ENCODE data around the gene SENP3.

SENP3 gene

GRCh38 chr17:7561589-7562207 lies at the start of gene SENP3:
SENP3 (plus strand) TSS chr17:7561919; CDS start chr17:7563077, 1,158 bp downstream.
- DNase-seq (ENCODE audit: low spot score): peak; percentile 90

GRCh38 chr17:7512105-7512504 lies 49.6 kb upstream of the SENP3 start:
- no peak for DNase-seq (ENCODE audit: low spot score)

GRCh38 chr17:7512824-7513540 lies 48.7 kb upstream of the SENP3 start:
- DNase-seq (ENCODE audit: low spot score): no peak

GRCh38 chr17:7513850-7514419 lies 47.8 kb upstream of the SENP3 start:
- no peak for DNase-seq (ENCODE audit: low spot score)

GRCh38 chr17:7515911-7516610 lies 45.7 kb upstream of the SENP3 start:
- DNase-seq (ENCODE audit: low spot score): peak; percentile 8

- DNase-seq (ENCODE audit: low spot score): no peak
Measured at GRCh38 chr17:7523033-7523432, 38.7 kb upstream of the SENP3 start.

- DNase-seq (ENCODE audit: low spot score): no peak
Measured at GRCh38 chr17:7528842-7529241, 32.9 kb upstream of the SENP3 start.

- peak; percentile 4 for DNase-seq (ENCODE audit: low spot score)
Measured at GRCh38 chr17:7530023-7530900, 31.5 kb upstream of the SENP3 start.

- no peak for DNase-seq (ENCODE audit: low spot score)
Measured at GRCh38 chr17:7538050-7538449, 23.7 kb upstream of the SENP3 start.

GRCh38 chr17:7538891-7539545 lies 22.7 kb upstream of the SENP3 start:
- peak; percentile 67 for DNase-seq (ENCODE audit: low spot score)

GRCh38 chr17:7541074-7541621 lies 20.6 kb upstream of the SENP3 start:
- no peak for DNase-seq (ENCODE audit: low spot score)

- no peak for DNase-seq (ENCODE audit: low spot score)
Measured at GRCh38 chr17:7544911-7545310, 16.8 kb upstream of the SENP3 start.

- DNase-seq (ENCODE audit: low spot score): peak; percentile 44
Measured at GRCh38 chr17:7548585-7549400, 12.9 kb upstream of the SENP3 start, which contains the start of gene TNFSF12. TNFSF12 (plus strand) TSS chr17:7549058; CDS start chr17:7549154, 96 bp downstream.

GRCh38 chr17:7549401-7550055 lies 12.2 kb upstream of the SENP3 start:
- peak; percentile 36 for DNase-seq (ENCODE audit: low spot score)

GRCh38 chr17:7550344-7550743 lies 11.4 kb upstream of the SENP3 start:
- no peak for DNase-seq (ENCODE audit: low spot score)

GRCh38 chr17:7551396-7551795 lies 10.3 kb upstream of the SENP3 start:
- DNase-seq (ENCODE audit: low spot score): no peak

GRCh38 chr17:7552621-7553051 lies 9.1 kb upstream of the SENP3 start:
- DNase-seq (ENCODE audit: low spot score): no peak

GRCh38 chr17:7553356-7553755 lies 8.4 kb upstream of the SENP3 start:
- no peak for DNase-seq (ENCODE audit: low spot score)

- no peak for DNase-seq (ENCODE audit: low spot score)
Measured at GRCh38 chr17:7555320-7555948, 6.3 kb upstream of the SENP3 start.
